COLO829 (cell line): Measurements from ENCODE around the gene CHST6.
A peak's percentile ranks its signal among the peaks of the same experiment; 100 is the strongest.
"Not testable (repeated sequence)": the region's sequence is repeated elsewhere in the genome, so short reads cannot be mapped to it uniquely, and the experiment has no call there.

Experiments used
- DNase-seq: peaks from one replicate; pipeline ENCODE4 v3.0.0; 2012; ENCODE audit warnings: low spot score

Gene CHST6

GRCh38 chr16:75495076-75495674 is at the start of gene CHST6:
Gene CHST6 (minus strand): TSS chr16:75495441. CDS start chr16:75479828, 15,613 bp downstream.
- peak; percentile 43 for DNase-seq

DNA sequence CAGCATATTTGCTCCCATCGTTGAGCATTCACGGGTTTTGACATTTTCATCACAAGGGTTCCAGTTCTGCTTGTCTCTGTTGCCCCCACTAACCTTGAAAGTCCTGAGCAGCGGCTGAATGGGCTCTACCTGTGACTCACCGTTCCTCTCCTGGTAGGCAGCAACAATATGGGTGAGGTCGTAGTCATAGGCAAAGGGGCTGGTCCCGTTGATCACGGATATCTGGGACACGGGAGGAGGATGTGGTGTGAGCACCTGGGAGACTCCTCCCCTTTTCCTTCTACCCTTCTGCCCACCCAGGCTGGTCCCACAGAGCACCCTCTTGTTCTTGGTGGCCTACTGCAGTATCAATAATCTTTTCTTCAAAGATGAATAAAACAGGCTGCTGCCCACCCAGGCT is 47.2 kb upstream of the CHST6 start:
- not testable (repeated sequence) for DNase-seq

- no peak for DNase-seq
These were observed 46.0 kb upstream of the CHST6 start for GRCh38 chr16:75541236-75541635.

- not testable (repeated sequence) for DNase-seq
These were observed 43.8 kb upstream of the CHST6 start for GRCh38 chr16:75538882-75539565.

GRCh38 chr16:75537776-75538175 is 42.5 kb upstream of the CHST6 start:
- DNase-seq = no peak

DNA sequence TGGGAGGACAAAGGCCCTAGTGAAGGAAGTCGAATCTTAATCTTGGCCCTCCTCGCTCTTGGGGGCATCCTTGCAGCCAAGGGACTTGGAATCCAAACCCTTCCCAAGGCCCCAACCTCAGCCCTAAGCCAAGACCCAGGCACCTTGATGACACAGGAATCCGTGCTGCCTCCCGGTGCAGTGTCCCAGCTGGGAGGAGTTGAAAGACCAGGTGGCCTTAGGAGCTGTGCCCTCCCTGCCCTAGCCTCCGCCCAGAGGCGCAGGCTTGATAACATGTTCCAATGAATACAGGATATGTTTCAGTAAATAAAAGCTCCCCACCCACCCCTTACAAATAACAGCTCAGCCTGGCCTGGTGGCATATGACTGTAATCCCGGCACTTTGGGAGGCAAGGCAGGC is 40.7 kb upstream of the CHST6 start, which contains the start of gene CHST5:
Gene CHST5, minus strand, starts transcription at position 208 of the 400 bp plus-strand sequence. CDS start 5,724 bp downstream, outside the sequence.
- DNase-seq = no peak

DNA sequence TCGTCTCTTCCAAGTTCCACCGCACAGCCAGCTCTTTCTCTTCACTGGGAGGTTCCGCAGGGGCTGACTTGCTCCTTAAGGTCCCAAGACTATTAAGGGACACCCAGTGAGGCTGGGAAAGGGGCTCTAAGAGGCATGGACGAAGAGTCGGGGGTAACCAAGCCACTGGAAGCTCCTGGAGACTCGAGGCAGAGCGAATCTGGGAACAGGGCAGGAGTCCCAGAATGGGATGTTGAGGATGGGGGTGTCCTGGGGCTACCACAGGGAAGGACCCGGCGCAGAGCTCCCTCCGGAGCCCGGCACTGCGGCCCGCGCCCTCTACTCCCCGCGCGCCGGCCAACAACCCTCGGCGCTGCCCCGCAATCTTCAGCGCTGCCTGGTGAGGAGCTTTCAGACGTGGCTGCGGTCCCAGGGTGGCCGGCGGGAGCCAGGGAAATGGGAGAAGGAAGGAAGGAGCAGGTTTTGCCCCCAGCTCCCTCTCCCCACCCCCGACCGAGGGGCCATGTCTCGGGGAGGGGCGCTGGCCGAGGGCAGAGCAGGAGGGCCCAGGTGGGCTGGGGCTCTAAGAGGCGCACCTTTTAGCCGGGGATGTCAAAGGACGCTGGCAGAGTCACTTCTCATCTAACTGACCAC is 40.1 kb upstream of the CHST6 start:
- DNase-seq = no peak

DNA sequence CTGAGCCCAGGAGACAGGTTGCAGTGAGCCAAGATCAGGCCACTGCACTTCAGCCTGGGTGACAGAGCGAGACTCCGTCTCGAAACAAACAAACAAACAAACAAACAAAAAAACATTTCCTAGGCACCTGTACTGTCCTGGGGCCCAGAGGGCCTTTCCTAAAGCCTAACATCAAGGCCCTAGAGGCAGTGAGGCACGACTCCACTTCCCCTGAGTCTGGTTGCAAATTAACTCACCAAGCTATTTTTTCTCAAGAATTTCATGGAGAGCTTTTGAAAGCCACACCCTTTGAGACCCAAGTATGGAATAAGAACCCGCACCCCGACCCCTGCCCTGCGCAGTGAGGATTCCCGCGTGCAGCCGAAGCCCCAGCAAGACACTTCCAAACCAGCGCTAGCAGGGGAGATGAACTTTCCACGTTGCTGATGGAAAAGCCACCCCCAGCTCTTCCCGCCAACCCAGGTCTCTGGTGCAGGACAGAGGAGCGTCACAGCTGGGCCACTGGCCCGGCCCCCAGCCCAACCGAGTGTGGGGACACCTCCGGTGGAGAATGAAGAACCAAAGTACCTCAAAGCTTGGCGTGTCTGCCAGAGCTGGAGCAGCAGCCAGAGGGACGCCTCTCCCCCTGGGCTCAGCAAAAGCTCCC is 39.4 kb upstream of the CHST6 start:
- DNase-seq = no peak

GRCh38 chr16:75532791-75533190 is 37.5 kb upstream of the CHST6 start:
- DNase-seq = no peak

DNA sequence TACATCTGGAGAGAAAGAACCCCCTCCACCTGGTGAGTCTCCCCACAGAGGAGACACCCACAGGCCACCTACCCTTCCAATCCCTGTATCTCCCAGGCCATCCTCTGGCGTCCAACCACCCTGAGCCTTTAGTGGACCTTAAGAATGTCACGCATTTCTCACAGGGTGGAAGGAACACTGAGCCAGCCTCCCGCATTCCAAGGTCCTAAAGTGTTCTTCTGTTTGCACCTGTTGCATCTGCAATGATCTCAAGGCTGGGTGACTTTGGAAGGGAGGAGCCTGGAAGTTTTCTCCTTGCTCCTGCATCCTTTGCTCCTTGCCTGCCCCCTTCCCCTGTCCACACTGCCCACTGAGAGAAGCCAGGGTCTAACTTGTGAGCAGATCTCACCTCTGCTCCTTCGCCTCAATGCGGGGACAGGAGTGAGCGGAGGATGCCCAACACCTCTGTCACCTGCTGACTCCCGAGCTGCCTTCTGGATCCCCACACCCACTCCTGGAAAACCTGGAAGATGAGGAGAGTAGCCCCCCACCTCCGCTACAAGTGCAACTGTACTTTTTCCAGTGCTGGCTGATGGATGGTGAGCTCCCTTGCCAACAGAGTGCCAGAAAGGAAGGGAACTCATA is 37.0 kb upstream of the CHST6 start:
- DNase-seq = no peak

DNA sequence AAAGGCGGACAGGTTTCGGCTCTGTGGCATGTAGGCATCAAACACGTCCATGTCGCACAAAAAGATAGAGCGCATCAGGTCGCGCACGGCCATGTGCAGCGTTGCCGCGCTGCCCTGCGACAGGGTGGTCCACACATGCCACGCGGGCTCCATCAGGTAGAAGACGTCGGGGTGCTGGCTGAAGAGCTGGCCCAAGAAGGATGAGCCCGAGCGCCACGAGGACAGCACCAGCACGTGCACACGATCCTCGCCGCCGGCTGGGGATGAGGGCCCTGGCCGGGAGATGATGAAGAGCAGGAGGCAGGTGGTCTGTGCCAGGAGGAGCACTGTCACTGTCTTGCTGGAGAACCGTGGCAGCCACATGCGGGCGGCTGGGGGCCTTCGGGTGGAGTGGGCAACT is 34.7 kb upstream of the CHST6 start:
- no peak for DNase-seq

- DNase-seq = no peak
These were observed 34.0 kb upstream of the CHST6 start for GRCh38 chr16:75529056-75529905.

DNA sequence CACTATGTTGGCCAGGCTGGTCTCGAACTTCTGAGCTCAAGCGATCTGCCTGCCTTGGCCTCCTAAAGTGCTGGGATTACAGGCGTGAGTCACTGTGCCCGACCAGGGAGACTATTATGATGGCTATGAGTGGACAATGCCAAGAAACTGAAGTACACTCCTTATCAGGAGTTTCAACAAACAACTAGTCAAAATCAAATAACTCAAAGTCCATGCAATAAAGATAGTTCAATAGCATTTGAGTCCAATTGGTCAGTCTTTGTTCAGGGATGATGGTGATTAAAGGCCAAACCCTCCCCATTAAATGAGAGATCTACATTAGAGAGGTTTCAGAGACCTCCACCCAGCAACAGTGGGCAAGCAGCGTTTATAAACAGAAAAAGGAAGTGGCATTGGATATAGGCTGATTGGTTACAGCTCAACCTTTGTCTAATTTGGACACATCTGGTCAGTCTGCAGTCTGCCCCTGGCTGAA is 32.6 kb upstream of the CHST6 start:
- DNase-seq = no peak

DNA sequence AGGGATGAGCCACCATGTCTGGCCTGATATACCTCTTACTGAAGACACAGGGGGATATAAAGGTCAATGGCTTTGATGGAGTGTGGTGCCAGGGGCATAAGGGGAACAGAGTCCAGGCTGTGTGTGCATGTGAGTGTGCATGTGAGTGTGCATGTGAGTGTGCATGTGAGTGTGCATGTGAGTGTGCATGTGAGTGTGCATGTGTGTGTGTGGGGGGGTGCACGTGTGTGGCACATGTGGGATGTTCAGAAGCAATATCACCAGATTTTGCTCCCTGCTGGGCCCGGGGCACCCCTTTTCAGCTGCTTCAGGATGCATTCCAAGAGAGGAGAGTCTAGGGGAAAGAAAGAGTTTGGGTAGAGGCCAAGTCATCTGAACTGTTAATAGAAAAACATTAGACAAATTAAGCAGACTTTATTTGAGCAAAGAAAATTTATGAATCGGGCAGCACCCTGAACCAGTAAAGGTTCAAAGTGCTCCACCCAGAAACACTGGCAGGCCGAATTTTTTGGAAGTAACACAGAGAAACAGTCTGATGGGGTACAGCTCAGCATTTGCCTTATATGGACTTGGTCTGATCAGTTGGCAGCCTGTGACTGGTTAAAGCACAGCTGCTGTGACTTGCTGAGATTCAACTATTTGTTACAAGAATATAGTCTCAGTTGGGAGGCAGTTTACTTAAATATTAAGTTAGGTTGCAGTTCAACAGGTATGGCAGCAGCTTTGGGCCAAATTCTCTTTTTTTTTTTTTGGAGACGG is 31.0 kb upstream of the CHST6 start:
- DNase-seq = no peak

- DNase-seq = no peak
These were observed 23.9 kb upstream of the CHST6 start for GRCh38 chr16:75519175-75519574.

GRCh38 chr16:75516189-75516966 is 21.1 kb upstream of the CHST6 start:
- DNase-seq = not testable (repeated sequence)

GRCh38 chr16:75514296-75514695 is 19.1 kb upstream of the CHST6 start:
- no peak for DNase-seq

DNA sequence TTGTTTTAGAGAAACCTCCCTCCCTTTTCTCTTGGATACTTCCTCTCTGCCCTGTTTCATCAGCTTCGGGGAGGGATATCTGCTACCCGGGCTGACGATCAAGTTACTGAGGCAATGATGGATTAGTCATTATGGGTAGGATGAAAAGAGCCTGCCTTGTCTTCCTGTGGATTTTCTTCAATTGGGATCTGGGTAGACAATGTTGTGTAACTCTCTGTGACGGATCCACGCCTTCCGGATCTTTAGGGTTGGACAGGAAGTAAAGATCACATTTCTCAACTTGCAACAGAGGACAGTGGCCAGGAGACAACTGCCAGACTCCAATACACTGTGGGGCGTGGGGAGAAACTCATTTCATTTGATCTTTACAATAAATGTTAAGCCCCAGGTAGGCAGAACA is 11.3 kb upstream of the CHST6 start:
- peak; percentile 86 for DNase-seq

DNA sequence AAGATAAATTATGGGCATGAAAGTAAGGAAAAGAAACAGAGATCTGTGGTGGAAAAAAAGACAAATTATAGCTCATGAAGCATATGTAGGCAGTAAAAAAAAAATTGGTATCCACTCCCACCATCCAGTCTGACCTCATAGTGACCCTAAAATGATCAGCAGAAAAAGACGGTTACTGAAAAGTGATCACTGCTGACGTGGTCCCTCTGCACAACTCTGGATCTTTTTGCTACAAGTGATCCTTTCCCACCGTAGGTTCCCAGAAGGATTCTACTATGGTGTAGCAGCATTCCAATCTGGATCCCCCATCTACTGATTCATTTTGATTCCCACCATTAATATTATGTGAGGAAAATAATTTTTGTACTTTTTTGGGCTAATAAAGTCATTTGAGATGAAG is 10.9 kb upstream of the CHST6 start:
- no peak for DNase-seq

GRCh38 chr16:75503801-75504200 is 8.6 kb upstream of the CHST6 start:
- no peak for DNase-seq
